GM18868 (cell line): Measurements from ENCODE around the gene TAF10.
A peak's percentile ranks its signal among the peaks of the same experiment; 100 is the strongest.

Experiments used
- ATAC-seq: cut with Tn5 transposase; IDR thresholded peaks from one replicate; pipeline ENCODE4 v1.9.1; 2021; ENCODE audit warnings: mild to moderate bottlenecking, moderate library complexity; ENCODE audit not compliant: unreplicated experiment

TAF10 gene

GRCh38 chr11:6609502-6610015 lies 2.5 kb downstream of the TAF10 start:
- no peak for ATAC-seq

GRCh38 chr11:6608726-6609501 lies 3.1 kb downstream of the TAF10 start:
- no peak for ATAC-seq

GRCh38 chr11:6608011-6608410 lies 4.0 kb downstream of the TAF10 start:
- ATAC-seq = no peak

GRCh38 chr11:6607190-6607795 lies 4.7 kb downstream of the TAF10 start:
- no peak for ATAC-seq

- ATAC-seq = peak; percentile 34
These were observed 5.4 kb downstream of the TAF10 start for GRCh38 chr11:6606471-6607189.

- no peak for ATAC-seq
These were observed 7.2 kb downstream of the TAF10 start for GRCh38 chr11:6604790-6605189.

GRCh38 chr11:6604081-6604626 lies 7.9 kb downstream of the TAF10 start:
- peak; percentile 44 for ATAC-seq

- peak; percentile 78 for ATAC-seq
These were observed 8.5 kb downstream of the TAF10 start, which contains the start of the genes ILK and RRP8 for GRCh38 chr11:6603287-6604080. TSS of gene ILK (plus strand) at chr11:6603774. CDS start at chr11:6604272, 498 bp downstream. TSS of gene RRP8 (minus strand) at chr11:6603616. CDS start at chr11:6603502, 114 bp downstream.

- no peak for ATAC-seq
These were observed 9.7 kb downstream of the TAF10 start for GRCh38 chr11:6602096-6602940.

- ATAC-seq = no peak
These were observed 11.0 kb downstream of the TAF10 start for GRCh38 chr11:6601041-6601461.

GRCh38 chr11:6599881-6600390 lies 12.1 kb downstream of the TAF10 start:
- no peak for ATAC-seq

- no peak for ATAC-seq
These were observed 12.6 kb downstream of the TAF10 start for GRCh38 chr11:6599449-6599848.

- no peak for ATAC-seq
These were observed 13.5 kb downstream of the TAF10 start for GRCh38 chr11:6598555-6598954.

GRCh38 chr11:6596239-6596877 lies 15.7 kb downstream of the TAF10 start:
- no peak for ATAC-seq

GRCh38 chr11:6594142-6594768 lies 17.8 kb downstream of the TAF10 start:
- no peak for ATAC-seq

GRCh38 chr11:6588018-6588417 lies 24.0 kb downstream of the TAF10 start:
- no peak for ATAC-seq

GRCh38 chr11:6587360-6587953 lies 24.6 kb downstream of the TAF10 start:
- ATAC-seq = no peak
